H1 (cell line): ENCODE measurements around the gene BCAS3. TPM values are rescaled to one million over a fixed set of nuclear protein-coding genes. Genes with fewer than 3 reads are reported as not detected.

Experiments used
- CTCF ChIA-PET: fragments of 300-600 bp; sonication (Branson Sonifier 250); formaldehyde crosslinking; loops from one replicate; lab custom pipeline; 2021; ENCODE audit not compliant: partially characterized antibody; lab: Charles Lee
- POLR2A ChIA-PET: fragments of 300-600 bp; sonication (Branson Sonifier 250); formaldehyde crosslinking; loops from one replicate; lab custom pipeline; 2021; ENCODE audit warnings: inconsistent platforms; ENCODE audit not compliant: partially characterized antibody; lab: Charles Lee
- DNase-seq, 2 experiments: peaks; one replicate each; pipeline versions ENCODE4 v3.0.0 to v3.0.0-alpha.2; 2010 to 2022; ENCODE audit warnings: low spot score in 2 of 2, low read depth in 1 of 2, mixed read lengths in 1 of 2
- FAIRE-seq: peaks from 2 replicates; lab custom pipeline; 2011; peaks lifted over from hg19 to GRCh38; lab: Jason Lieb, UNC
- H2AFZ ChIP-seq: 2 replicates; pipeline ENCODE4 v1.8.1; 2012; ENCODE audit warnings: low read length, inconsistent platforms
- H2AK5ac ChIP-seq: 2 replicates; pipeline ENCODE4 v1.6.1; 2013; ENCODE audit warnings: low read depth, low read length
- H2BK120ac ChIP-seq: replicated peaks from 2 replicates; pipeline ENCODE3; 2013; ENCODE audit warnings: low read depth, low read length, inconsistent platforms
- H2BK12ac ChIP-seq: 2 replicates; pipeline ENCODE4 v1.6.1; 2013; ENCODE audit warnings: low read depth, low read length
- H2BK15ac ChIP-seq: 2 replicates; pipeline ENCODE4 v1.6.1; 2013; ENCODE audit warnings: low read length
- H2BK20ac ChIP-seq: 2 replicates; pipeline ENCODE4 v1.6.1; 2013; ENCODE audit warnings: low read length
- H2BK5ac ChIP-seq: 2 replicates; pipeline ENCODE4 v1.6.1; 2013; ENCODE audit warnings: low read depth, low read length
- H3K14ac ChIP-seq: 2 replicates; pipeline ENCODE4 v1.6.1; 2013; ENCODE audit warnings: inconsistent platforms; ENCODE audit not compliant: insufficient read length
- H3K18ac ChIP-seq: 2 replicates; pipeline ENCODE4 v1.6.1; 2013; ENCODE audit warnings: low read length; ENCODE audit errors: extremely low read depth
- H3K23ac ChIP-seq: 2 replicates; pipeline ENCODE4 v1.6.1; 2013; ENCODE audit warnings: inconsistent platforms; ENCODE audit not compliant: insufficient read length
- H3K23me2 ChIP-seq: 2 replicates; pipeline ENCODE4 v1.6.1; 2013; ENCODE audit warnings: low read depth, low read length
- H3K27ac ChIP-seq: 2 replicates; pipeline ENCODE4 v1.6.1; 2011; ENCODE audit warnings: low read depth, low read length, inconsistent platforms
- H3K27me3 ChIP-seq, 4 experiments: replicated peaks in 1 of 4; 1 replicate in 1 of 4; 2 replicates in 3 of 4; pipeline versions ENCODE4 v1.6.1 to v1.8.1; 2011 to 2013; ENCODE audit warnings: low read length in 3 of 4, mild to moderate bottlenecking in 3 of 4, inconsistent platforms in 2 of 4, mixed read lengths in 2 of 4, moderate library complexity in 1 of 4; ENCODE audit not compliant: control insufficient read depth in 3 of 4, insufficient read depth in 3 of 4; ENCODE audit errors: extremely low read depth in 1 of 4
- H3K36me3 ChIP-seq, 4 experiments: 2 replicates each; pipeline versions ENCODE4 v1.6.1 to v1.8.1; 2011 to 2013; ENCODE audit warnings: mild to moderate bottlenecking in 4 of 4, low read length in 3 of 4, moderate library complexity in 2 of 4, control low read depth in 1 of 4, inconsistent platforms in 1 of 4; ENCODE audit not compliant: insufficient read depth in 4 of 4, control insufficient read depth in 2 of 4
- H3K4ac ChIP-seq: replicated peaks from 2 replicates; pipeline ENCODE3; 2013; ENCODE audit warnings: low read length, low read depth, mixed read lengths, inconsistent platforms; ENCODE audit not compliant: insufficient read length
- H3K4me1 ChIP-seq, 4 experiments: replicated peaks in 1 of 4; 1 replicate in 1 of 4; 2 replicates in 3 of 4; pipeline versions ENCODE4 v1.6.1 to v1.8.1; 2011 to 2013; ENCODE audit warnings: low read length in 3 of 4, inconsistent platforms in 2 of 4, mixed read lengths in 1 of 4; ENCODE audit not compliant: insufficient read depth in 4 of 4, control insufficient read depth in 3 of 4
- H3K4me2 ChIP-seq, 2 experiments: 2 replicates each; pipeline versions ENCODE4 v1.6.1 to v1.8.1; 2011 to 2013; ENCODE audit warnings: low read depth in 2 of 2, low read length in 2 of 2, control low read depth in 1 of 2, inconsistent platforms in 1 of 2, mild to moderate bottlenecking in 1 of 2; ENCODE audit not compliant: insufficient read depth in 1 of 2
- H3K4me3 ChIP-seq, 4 experiments: fragments of 200-600, 300-600 bp in 1 of 4; sonication (generic), shearing (Covaris generic), sonication (Bioruptor Twin) in 1 of 4; 2 replicates each; pipeline versions ENCODE4 v1.5.1 to v1.8.1; 2011 to 2016; ENCODE audit warnings: low read length in 4 of 4, low read depth in 3 of 4, control low read depth in 2 of 4, inconsistent platforms in 2 of 4, mild to moderate bottlenecking in 2 of 4, mixed read lengths in 1 of 4, moderate library complexity in 1 of 4; ENCODE audit not compliant: insufficient read depth in 2 of 4; ENCODE audit errors: extremely low read depth in 1 of 4
- H3K56ac ChIP-seq: replicated peaks from 2 replicates; pipeline ENCODE3; 2013; ENCODE audit warnings: low read depth, mild to moderate bottlenecking, mixed read lengths, low read length, inconsistent platforms; ENCODE audit not compliant: insufficient read length
- H3K79me1 ChIP-seq: 2 replicates; pipeline ENCODE4 v1.6.1; 2013; ENCODE audit warnings: low read depth, low read length, control low read depth
- H3K79me2 ChIP-seq, 2 experiments: 2 replicates each; pipeline versions ENCODE4 v1.6.1 to v1.8.1; 2012 to 2013; ENCODE audit warnings: low read length in 2 of 2, mild to moderate bottlenecking in 2 of 2, inconsistent platforms in 1 of 2; ENCODE audit not compliant: insufficient read depth in 2 of 2, control insufficient read depth in 1 of 2
- H3K9ac ChIP-seq, 4 experiments: replicated peaks in 1 of 4; 1 replicate in 1 of 4; 2 replicates in 3 of 4; pipeline versions ENCODE4 v1.6.1 to v1.8.1; 2011 to 2013; ENCODE audit warnings: low read depth in 3 of 4, low read length in 3 of 4, control low read depth in 2 of 4, mild to moderate bottlenecking in 2 of 4, moderate library complexity in 2 of 4, inconsistent platforms in 1 of 4; ENCODE audit errors: extremely low read depth in 1 of 4
- H3K9me3 ChIP-seq, 2 experiments: 2 replicates each; pipeline versions ENCODE4 v1.6.1 to v1.8.1; 2012 to 2013; ENCODE audit warnings: mild to moderate bottlenecking in 2 of 2, moderate library complexity in 2 of 2, control low read depth in 1 of 2, inconsistent platforms in 1 of 2, low read depth in 1 of 2, low read length in 1 of 2, mixed read lengths in 1 of 2; ENCODE audit not compliant: insufficient read depth in 2 of 2
- H4K20me1 ChIP-seq, 2 experiments: replicated peaks in 1 of 2; 2 replicates each; pipeline versions ENCODE3 to v1.8.1; 2011 to 2013; ENCODE audit warnings: inconsistent platforms in 2 of 2, low read length in 2 of 2, mild to moderate bottlenecking in 1 of 2; ENCODE audit not compliant: insufficient read depth in 2 of 2, control insufficient read depth in 1 of 2
- H4K5ac ChIP-seq: 2 replicates; pipeline ENCODE4 v1.6.1; 2013; ENCODE audit warnings: low read length, low read depth, mixed read lengths, inconsistent platforms; ENCODE audit not compliant: insufficient read length
- H4K8ac ChIP-seq: 2 replicates; pipeline ENCODE4 v1.8.0; 2013; ENCODE audit warnings: mild to moderate bottlenecking, moderate library complexity, low read length, inconsistent platforms; ENCODE audit not compliant: insufficient read depth; ENCODE audit errors: extremely low read depth
- H4K91ac ChIP-seq: replicated peaks from 2 replicates; pipeline ENCODE3; 2013; ENCODE audit warnings: low read length, mixed read lengths, inconsistent platforms; ENCODE audit not compliant: insufficient read length
- EP300 ChIP-seq, 2 experiments: IDR thresholded peaks; 1 replicate in 1 of 2; 2 replicates in 1 of 2; pipeline ENCODE4 v1.6.1; 2011 to 2012; ENCODE audit warnings: low read depth in 2 of 2, low read length in 2 of 2, mild to moderate bottlenecking in 2 of 2, borderline replicate concordance in 1 of 2, inconsistent platforms in 1 of 2, moderate library complexity in 1 of 2
- GTF2F1 ChIP-seq: IDR thresholded peaks from 2 replicates; pipeline ENCODE4 v1.6.1; 2012; ENCODE audit warnings: low read depth, low read length, improper control_type of control experiment, borderline replicate concordance
- HDAC2 ChIP-seq, 2 experiments: fragments of 300-600 bp in 1 of 2; sonication (generic) in 1 of 2; IDR thresholded peaks; 2 replicates each; pipeline ENCODE4 v1.6.1; 2011 to 2012; ENCODE audit warnings: low read depth in 2 of 2, low read length in 2 of 2, mild to moderate bottlenecking in 2 of 2, moderate library complexity in 2 of 2, borderline replicate concordance in 1 of 2, inconsistent platforms in 1 of 2
- POLR2A ChIP-seq, 2 experiments: IDR thresholded peaks; 1 replicate in 1 of 2; 2 replicates in 1 of 2; pipeline ENCODE4 v1.6.1; 2011; ENCODE audit warnings: low read depth in 2 of 2, low read length in 2 of 2, mild to moderate bottlenecking in 2 of 2; ENCODE audit errors: control extremely low read depth in 1 of 2
- SUZ12 ChIP-seq: fragments of 200-600 bp; sonication (generic); IDR thresholded peaks from 2 replicates; pipeline ENCODE4 v1.6.1; 2012; ENCODE audit warnings: mild to moderate bottlenecking, inconsistent platforms, low read length, moderate library complexity, mixed read lengths
- WGBS, 2 experiments: shearing (Covaris generic) in 1 of 2; methylation state at CpG; one replicate each; pipeline versions ENCODE4 v1.1.6 to v1.1.7; 2013 to 2015; ENCODE audit warnings: low lambda C conversion rate in 2 of 2, mixed read lengths in 2 of 2, inconsistent platforms in 1 of 2, low coverage in 1 of 2, missing lambda C conversion rate in 1 of 2; ENCODE audit not compliant: insufficient replicate concordance in 2 of 2, insufficient coverage in 1 of 2, insufficient read length in 1 of 2; ENCODE audit errors: extremely low coverage in 1 of 2, missing lambda C conversion rate in 1 of 2; 5-methylcytosine and 5-hydroxymethylcytosine counted together
- polyA plus RNA-seq, 7 experiments: library from polyadenylated mRNA; depleted of rRNA in 3 of 7; stranded (reverse) in 5 of 7; unstranded in 2 of 7; fragments of >200 nt in 5 of 7; fragments of 200-250 nt in 2 of 7; gene quantifications; 1 replicate in 5 of 7; 2 replicates in 1 of 7; 4 replicates in 1 of 7; pipeline versions ENCODE4 v1.2.1 to v1.2.3, GENCODE V29; 2011 to 2013; ENCODE audit warnings: missing spikeins in 2 of 7, mixed read lengths in 2 of 7
- total RNA-seq: library from RNA; stranded (reverse); fragmentation: NEBNext Ultra II Directional; extraction: Animal tissue kit (Norgen Biotek cat#: 25700); gene quantifications from 2 replicates; pipeline ENCODE4 v1.2.1, GENCODE V29; 2021

BCAS3 gene
- total and polyA plus RNA-seq, 2 of the 8 experiments (the other 6 are each of a cell fraction or from before 2014, with no cell fraction given), result 9.9 to 13.3 TPM

GRCh38 chr17:61017317-61018006, 339.8 kb downstream of the BCAS3 start:
- H3K36me3 ChIP-seq, result no peaks in the 10 kb centered on the region
- H3K4me1 ChIP-seq, result no peaks in the 10 kb centered on the region
- no peak overlapping the region for H3K56ac ChIP-seq
- no peaks in the 10 kb centered on the region for H3K79me2 ChIP-seq
- H4K5ac ChIP-seq, result no peak overlapping the region
- no peak overlapping the region for H2BK5ac ChIP-seq
- CTCF ChIA-PET, result interaction anchor here (0.7 to 1.7 kb wide), 2 partner anchors 341 to 372 kb away, joined by 3 read pairs; no protein-coding TSS in a partner anchor
- H3K18ac ChIP-seq, result no peak overlapping the region
- DNase-seq, result no peak
- H2BK20ac ChIP-seq, result no peak overlapping the region
- no peak for FAIRE-seq
- no peak overlapping the region for H3K9ac ChIP-seq
- H3K14ac ChIP-seq, result no peak overlapping the region
- H2BK15ac ChIP-seq, result no peak overlapping the region
- no peak overlapping the region for H3K27ac ChIP-seq
- WGBS, 2 experiments, result 86% methylated on average over 3 of the region's 3 CpGs; no CpG with 5 or more reads in 1 of the 2 experiments
- POLR2A ChIA-PET, result no interaction called here
- no peak overlapping the region for H3K4ac ChIP-seq
- TF ChIP-seq SUZ12 (no peak), POLR2A (IDR thresholded peaks at IDR 0.05; ENCODE audit: control extremely low read depth in 1 of 2, low read depth in 2 of 2, low read length in 2 of 2) (no peak), EP300 (IDR thresholded peaks at IDR 0.05; ENCODE audit: borderline replicate concordance in 1 of 2, low read depth in 2 of 2, low read length in 2 of 2) (no peak), GTF2F1 (no peak), HDAC2 (IDR thresholded peaks at IDR 0.05; ENCODE audit: borderline replicate concordance in 1 of 2, low read depth in 2 of 2, low read length in 2 of 2) (no peak)
- H3K27me3 ChIP-seq, result no peaks in the 10 kb centered on the region
- no peaks in the 10 kb centered on the region for H3K79me1 ChIP-seq
- no peak overlapping the region for H3K23ac ChIP-seq
- H4K20me1 ChIP-seq, result no peaks in the 10 kb centered on the region
- no peak overlapping the region for H2BK120ac ChIP-seq
- no peaks in the 10 kb centered on the region for H3K9me3 ChIP-seq
- no peak overlapping the region for H3K4me3 ChIP-seq
- H4K8ac ChIP-seq, result no peak overlapping the region
- H2AFZ ChIP-seq, result no peak overlapping the region
- H3K4me2 ChIP-seq, result no peak overlapping the region
- H4K91ac ChIP-seq, result no peak overlapping the region
- no peak overlapping the region for H2BK12ac ChIP-seq
- no peak overlapping the region for H2AK5ac ChIP-seq
- no peaks in the 10 kb centered on the region for H3K23me2 ChIP-seq
